ENCODE data around the gene CENPX. TPM values are rescaled to one million over a fixed set of nuclear protein-coding genes. Genes with fewer than 3 reads are reported as not detected.

Gene CENPX
- total and polyA plus RNA-seq, 2 of the 13 experiments (the other 11 are each of a cell fraction or from before 2014, with no cell fraction given): 92.7 to 170 TPM

DNA sequence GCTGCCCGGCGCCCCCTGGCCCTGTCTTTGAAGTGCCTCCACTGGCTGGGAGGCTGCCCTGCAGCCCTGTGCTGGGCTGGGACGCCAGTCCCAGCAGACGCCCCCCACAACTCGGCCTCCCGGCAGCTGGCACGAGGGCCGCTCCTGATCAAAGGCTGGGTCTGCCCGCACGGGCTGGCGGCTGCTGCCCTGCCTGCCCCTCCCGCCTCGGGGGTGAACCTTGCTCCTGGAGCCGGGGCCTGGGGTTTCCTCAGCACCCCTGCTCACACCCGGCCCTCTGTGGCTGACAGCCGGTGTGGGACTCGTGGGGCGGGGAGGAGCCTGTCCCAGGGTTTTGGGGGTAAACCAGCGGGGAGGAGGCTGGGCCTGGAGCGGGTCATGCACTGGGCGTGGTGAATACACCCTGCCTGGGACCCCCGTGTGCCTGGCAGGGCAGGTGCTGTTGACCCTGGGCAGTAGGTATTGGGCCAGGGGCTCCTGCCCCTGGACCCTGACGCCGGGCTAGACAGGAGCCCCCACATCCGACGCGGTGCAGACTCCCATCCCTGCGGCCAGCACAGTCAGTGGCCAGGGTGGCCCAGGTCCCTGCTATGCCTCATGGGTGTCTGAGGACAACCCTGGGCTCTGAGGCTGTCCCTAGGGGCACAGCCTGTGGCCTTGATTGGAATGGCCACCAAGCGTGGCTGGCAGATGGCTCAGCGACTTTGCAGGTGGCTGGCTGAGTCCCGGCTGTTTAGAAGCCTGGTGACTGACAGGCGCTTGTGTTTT lies 21.7 kb downstream of the CENPX start (continued):
- TF ChIP-seq KDM6A (CRISPR knock-in tag; IDR thresholded peaks at IDR 0.05; ENCODE audit: low read depth): peak; percentile 74; the same call in 1 of the 2 replicates
- peak; percentile 96 for TF ChIP-seq HNF4G (IDR thresholded peaks at IDR 0.05; ENCODE audit: borderline replicate concordance, low read depth, low read length)
- TF ChIP-seq HNF4G (CRISPR knock-in tag; IDR thresholded peaks at IDR 0.05; ENCODE audit: borderline replicate concordance, low read depth): peak; percentile 95
- TF ChIP-seq ZNF589 (CRISPR knock-in tag; conservative IDR thresholded peaks at IDR 0.05): peak; percentile 23; the same call in 1 of the 2 replicates
- TF ChIP-seq RBM22 (optimal IDR thresholded peaks at IDR 0.05; ENCODE audit: low read length): peak; percentile 96
- no peak for TF ChIP-seq DMTF1 (CRISPR knock-in tag; IDR thresholded peaks at IDR 0.05)
- TF ChIP-seq ZNF556 (CRISPR knock-in tag; IDR thresholded peaks at IDR 0.05; ENCODE audit: borderline replicate concordance): peak; percentile 68
- TF ChIP-seq, protein P1, sequence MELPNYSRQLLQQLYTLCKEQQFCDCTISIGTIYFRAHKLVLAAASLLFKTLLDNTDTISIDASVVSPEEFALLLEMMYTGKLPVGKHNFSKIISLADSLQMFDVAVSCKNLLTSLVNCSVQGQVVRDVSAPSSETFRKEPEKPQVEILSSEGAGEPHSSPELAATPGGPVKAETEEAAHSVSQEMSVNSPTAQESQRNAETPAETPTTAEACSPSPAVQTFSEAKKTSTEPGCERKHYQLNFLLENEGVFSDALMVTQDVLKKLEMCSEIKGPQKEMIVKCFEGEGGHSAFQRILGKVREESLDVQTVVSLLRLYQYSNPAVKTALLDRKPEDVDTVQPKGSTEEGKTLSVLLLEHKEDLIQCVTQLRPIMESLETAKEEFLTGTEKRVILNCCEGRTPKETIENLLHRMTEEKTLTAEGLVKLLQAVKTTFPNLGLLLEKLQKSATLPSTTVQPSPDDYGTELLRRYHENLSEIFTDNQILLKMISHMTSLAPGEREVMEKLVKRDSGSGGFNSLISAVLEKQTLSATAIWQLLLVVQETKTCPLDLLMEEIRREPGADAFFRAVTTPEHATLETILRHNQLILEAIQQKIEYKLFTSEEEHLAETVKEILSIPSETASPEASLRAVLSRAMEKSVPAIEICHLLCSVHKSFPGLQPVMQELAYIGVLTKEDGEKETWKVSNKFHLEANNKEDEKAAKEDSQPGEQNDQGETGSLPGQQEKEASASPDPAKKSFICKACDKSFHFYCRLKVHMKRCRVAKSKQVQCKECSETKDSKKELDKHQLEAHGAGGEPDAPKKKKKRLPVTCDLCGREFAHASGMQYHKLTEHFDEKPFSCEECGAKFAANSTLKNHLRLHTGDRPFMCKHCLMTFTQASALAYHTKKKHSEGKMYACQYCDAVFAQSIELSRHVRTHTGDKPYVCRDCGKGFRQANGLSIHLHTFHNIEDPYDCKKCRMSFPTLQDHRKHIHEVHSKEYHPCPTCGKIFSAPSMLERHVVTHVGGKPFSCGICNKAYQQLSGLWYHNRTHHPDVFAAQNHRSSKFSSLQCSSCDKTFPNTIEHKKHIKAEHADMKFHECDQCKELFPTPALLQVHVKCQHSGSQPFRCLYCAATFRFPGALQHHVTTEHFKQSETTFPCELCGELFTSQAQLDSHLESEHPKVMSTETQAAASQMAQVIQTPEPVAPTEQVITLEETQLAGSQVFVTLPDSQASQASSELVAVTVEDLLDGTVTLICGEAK (IDR thresholded peaks at IDR 0.05): no peak
- TF ChIP-seq, protein P1 (CRISPR knock-in tag; IDR thresholded peaks at IDR 0.05): peak; percentile 85
- TF ChIP-seq ZNF331 (CRISPR knock-in tag; IDR thresholded peaks at IDR 0.05): peak; percentile 86
- peak; percentile 92 for TF ChIP-seq KDM3A (CRISPR knock-in tag; IDR thresholded peaks at IDR 0.05; ENCODE audit: low read depth)
- TF ChIP-seq TOPORS (CRISPR knock-in tag; IDR thresholded peaks at IDR 0.05): no peak; the same call in 1 of the 2 replicates
- TF ChIP-seq ARNTL (CRISPR knock-in tag; IDR thresholded peaks at IDR 0.05): peak; percentile 92
- TF ChIP-seq HOXA7 (CRISPR knock-in tag; IDR thresholded peaks at IDR 0.05): no peak

All from HepG2 (cell line).